A673 (cell line): ENCODE data around the gene TBR1.

Experiments used
- EZH2 ChIP-seq: fragments of 200-600 bp; sonication (generic); IDR thresholded peaks from 2 replicates; pipeline ENCODE4 v1.6.1; 2017; ENCODE audit warnings: borderline replicate concordance, low read depth, mild to moderate bottlenecking, mixed read lengths, antibody characterized with exemption, low read length; ENCODE audit not compliant: poor library complexity, severe bottlenecking
- TF ChIP-seq, protein P1 (sequence below): fragments of 300-800, 200-600 bp; sonication (generic); conservative IDR thresholded peaks from 2 replicates; pipeline ENCODE4 v1.5.1; 2017; ENCODE audit warnings: low read depth, mild to moderate bottlenecking, antibody characterized with exemption, low read length, moderate library complexity, mixed read lengths

- TF ChIP-seq, protein P1, sequence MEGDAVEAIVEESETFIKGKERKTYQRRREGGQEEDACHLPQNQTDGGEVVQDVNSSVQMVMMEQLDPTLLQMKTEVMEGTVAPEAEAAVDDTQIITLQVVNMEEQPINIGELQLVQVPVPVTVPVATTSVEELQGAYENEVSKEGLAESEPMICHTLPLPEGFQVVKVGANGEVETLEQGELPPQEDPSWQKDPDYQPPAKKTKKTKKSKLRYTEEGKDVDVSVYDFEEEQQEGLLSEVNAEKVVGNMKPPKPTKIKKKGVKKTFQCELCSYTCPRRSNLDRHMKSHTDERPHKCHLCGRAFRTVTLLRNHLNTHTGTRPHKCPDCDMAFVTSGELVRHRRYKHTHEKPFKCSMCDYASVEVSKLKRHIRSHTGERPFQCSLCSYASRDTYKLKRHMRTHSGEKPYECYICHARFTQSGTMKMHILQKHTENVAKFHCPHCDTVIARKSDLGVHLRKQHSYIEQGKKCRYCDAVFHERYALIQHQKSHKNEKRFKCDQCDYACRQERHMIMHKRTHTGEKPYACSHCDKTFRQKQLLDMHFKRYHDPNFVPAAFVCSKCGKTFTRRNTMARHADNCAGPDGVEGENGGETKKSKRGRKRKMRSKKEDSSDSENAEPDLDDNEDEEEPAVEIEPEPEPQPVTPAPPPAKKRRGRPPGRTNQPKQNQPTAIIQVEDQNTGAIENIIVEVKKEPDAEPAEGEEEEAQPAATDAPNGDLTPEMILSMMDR: no peak
- no peak for TF ChIP-seq EZH2
These were observed 3.8 kb upstream of the TBR1 start for GRCh38 chr2:161412346-161412745.
